Esophagus muscularis mucosa (tissue), 3 donors: ENCODE data around the gene PFKL.

Experiments used
- POLR2A ChIP-seq: fragments of 450-650 bp; IDR thresholded peaks from one replicate; pipeline ENCODE4 v1.6.1; 2017; ENCODE audit warnings: antibody characterized with exemption, moderate library complexity, mild to moderate bottlenecking, low read depth
- TF ChIP-seq, protein P1 (sequence below), 3 experiments: fragments of 200-600 bp in 2 of 3; fragments of 450-650 bp in 1 of 3; sonication (generic) in 2 of 3; IDR thresholded peaks; one replicate each; pipeline ENCODE4 v1.5.1; 2017 to 2019; ENCODE audit warnings: antibody characterized with exemption in 3 of 3, mild to moderate bottlenecking in 2 of 3, moderate library complexity in 1 of 3

DNA sequence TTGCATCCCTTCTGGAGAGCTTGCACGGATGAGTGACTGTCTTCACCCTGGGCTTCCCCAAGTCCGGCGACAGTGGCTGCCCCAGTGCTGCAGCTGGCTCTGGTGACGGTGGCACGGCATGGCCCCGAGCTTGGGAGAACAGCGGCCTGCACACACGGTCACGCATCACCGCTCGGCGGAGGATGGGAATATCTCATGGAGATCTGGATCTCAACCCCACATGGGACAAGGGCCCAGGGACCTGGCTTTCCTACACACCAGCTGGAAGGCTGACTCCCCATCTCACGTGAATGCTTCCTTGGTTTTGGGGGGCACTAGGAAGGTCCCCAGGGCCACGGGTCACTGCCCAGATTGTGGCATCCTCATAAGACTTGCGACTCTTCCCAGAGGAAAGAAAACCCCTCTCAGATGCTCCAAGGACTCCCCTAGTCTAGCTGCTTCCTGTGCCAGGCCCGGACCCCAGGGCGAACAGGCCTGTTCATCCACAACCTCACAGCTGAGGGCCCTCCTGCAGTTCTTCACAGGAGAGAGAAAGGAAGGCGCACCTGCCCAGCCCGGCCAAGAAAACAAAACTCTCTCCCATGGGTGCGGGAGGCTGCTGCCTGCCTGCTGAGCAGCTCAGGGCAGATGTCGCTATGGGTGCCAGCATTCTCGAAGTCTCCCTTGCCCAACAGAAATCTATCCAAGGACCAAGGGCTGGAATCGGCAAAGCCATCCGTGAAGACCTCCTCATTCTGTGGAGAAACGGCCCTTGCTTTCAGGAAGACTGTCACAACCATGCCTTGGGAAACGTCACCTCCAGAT is 29.4 kb downstream of the PFKL start:
- TF ChIP-seq, protein P1, sequence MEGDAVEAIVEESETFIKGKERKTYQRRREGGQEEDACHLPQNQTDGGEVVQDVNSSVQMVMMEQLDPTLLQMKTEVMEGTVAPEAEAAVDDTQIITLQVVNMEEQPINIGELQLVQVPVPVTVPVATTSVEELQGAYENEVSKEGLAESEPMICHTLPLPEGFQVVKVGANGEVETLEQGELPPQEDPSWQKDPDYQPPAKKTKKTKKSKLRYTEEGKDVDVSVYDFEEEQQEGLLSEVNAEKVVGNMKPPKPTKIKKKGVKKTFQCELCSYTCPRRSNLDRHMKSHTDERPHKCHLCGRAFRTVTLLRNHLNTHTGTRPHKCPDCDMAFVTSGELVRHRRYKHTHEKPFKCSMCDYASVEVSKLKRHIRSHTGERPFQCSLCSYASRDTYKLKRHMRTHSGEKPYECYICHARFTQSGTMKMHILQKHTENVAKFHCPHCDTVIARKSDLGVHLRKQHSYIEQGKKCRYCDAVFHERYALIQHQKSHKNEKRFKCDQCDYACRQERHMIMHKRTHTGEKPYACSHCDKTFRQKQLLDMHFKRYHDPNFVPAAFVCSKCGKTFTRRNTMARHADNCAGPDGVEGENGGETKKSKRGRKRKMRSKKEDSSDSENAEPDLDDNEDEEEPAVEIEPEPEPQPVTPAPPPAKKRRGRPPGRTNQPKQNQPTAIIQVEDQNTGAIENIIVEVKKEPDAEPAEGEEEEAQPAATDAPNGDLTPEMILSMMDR (IDR thresholded peaks at IDR 0.05), result no peak
- no peak for TF ChIP-seq POLR2A
